T47D (cell line): ENCODE measurements around the gene PLCL2.

Experiments used
- DNase-seq, 2 experiments: peaks; one replicate each; pipeline versions ENCODE4 v3.0.0 to v3.0.0-alpha.2; 2011 to 2012; ENCODE audit warnings: low read depth in 1 of 2, low spot score in 1 of 2
- JUND ChIP-seq: IDR thresholded peaks from 2 replicates; pipeline ENCODE4 v1.6.1; 2012; ENCODE audit warnings: low read depth
- in situ Hi-C: cut with HindIII; loops from 2 replicates; pipeline ENCODE4 v1.10.0; 2016; ENCODE audit warnings: low sequenced_read_pairs, low pct_unique_long_range_greater_than_20kb

PLCL2 gene

GRCh38 chr3:17032407-17033034, 147.8 kb downstream of the PLCL2 start:
- DNase-seq, result peak; percentile 21 to 38
- no peak for TF ChIP-seq JUND
- in situ Hi-C loops, result no loop called here

- in situ Hi-C loops, result no loop called here
- no peak for TF ChIP-seq JUND
- DNase-seq, result no peak
Measured at GRCh38 chr3:17033516-17034168, 148.9 kb downstream of the PLCL2 start.

- no peak for TF ChIP-seq JUND
- in situ Hi-C loops, result no loop called here
- no peak for DNase-seq
Measured at GRCh38 chr3:17035033-17035432, 150.3 kb downstream of the PLCL2 start.

- DNase-seq, result no peak
- no peak for TF ChIP-seq JUND
- in situ Hi-C loops, result no loop called here
Measured at GRCh38 chr3:17035966-17036365, 151.2 kb downstream of the PLCL2 start.

GRCh38 chr3:17038141-17038540, 153.4 kb downstream of the PLCL2 start:
- DNase-seq, result no peak
- TF ChIP-seq JUND, result no peak
- in situ Hi-C loops, result no loop called here

GRCh38 chr3:17038900-17039553, 154.3 kb downstream of the PLCL2 start:
- no peak for TF ChIP-seq JUND
- in situ Hi-C loops, result no loop called here
- no peak for DNase-seq

GRCh38 chr3:17039594-17039993, 154.8 kb downstream of the PLCL2 start:
- no peak for DNase-seq
- in situ Hi-C loops, result no loop called here
- TF ChIP-seq JUND, result no peak

- no peak for TF ChIP-seq JUND
- no peak for DNase-seq
- in situ Hi-C loops, result no loop called here
Measured at GRCh38 chr3:17040322-17040989, 155.7 kb downstream of the PLCL2 start.

- no peak for DNase-seq
- no peak for TF ChIP-seq JUND
- in situ Hi-C loops, result no loop called here
Measured at GRCh38 chr3:17040990-17041377, 156.2 kb downstream of the PLCL2 start.

GRCh38 chr3:17044855-17045254, 160.1 kb downstream of the PLCL2 start:
- DNase-seq, result no peak
- TF ChIP-seq JUND, result no peak
- in situ Hi-C loops, result no loop called here

GRCh38 chr3:17045705-17046104, 160.9 kb downstream of the PLCL2 start:
- in situ Hi-C loops, result no loop called here
- DNase-seq, result no peak
- no peak for TF ChIP-seq JUND

GRCh38 chr3:17046623-17047022, 161.9 kb downstream of the PLCL2 start:
- no peak for TF ChIP-seq JUND

GRCh38 chr3:17047162-17047561, 162.4 kb downstream of the PLCL2 start:
- TF ChIP-seq JUND, result no peak
- no peak for DNase-seq

More at GRCh38 chr3:17046623-17047022, 161.9 kb downstream of the PLCL2 start:
- in situ Hi-C loops, result no loop called here
- DNase-seq, result no peak

More at GRCh38 chr3:17047162-17047561, 162.4 kb downstream of the PLCL2 start:
- in situ Hi-C loops, result no loop called here
